Endothelial cell of coronary artery (primary cell): ENCODE measurements around the gene EIF4E3. TPM values are rescaled to one million over a fixed set of nuclear protein-coding genes. Genes with fewer than 3 reads are reported as not detected.

Experiments used
- total RNA-seq: library from RNA; depleted of rRNA; stranded (reverse); fragments of >200 nt; gene quantifications from 2 replicates; pipeline ENCODE4 v1.2.3, GENCODE V29; 2014

The EIF4E3 gene
- total RNA-seq: 1.0 and 1.3 TPM in 2 replicates

DNA sequence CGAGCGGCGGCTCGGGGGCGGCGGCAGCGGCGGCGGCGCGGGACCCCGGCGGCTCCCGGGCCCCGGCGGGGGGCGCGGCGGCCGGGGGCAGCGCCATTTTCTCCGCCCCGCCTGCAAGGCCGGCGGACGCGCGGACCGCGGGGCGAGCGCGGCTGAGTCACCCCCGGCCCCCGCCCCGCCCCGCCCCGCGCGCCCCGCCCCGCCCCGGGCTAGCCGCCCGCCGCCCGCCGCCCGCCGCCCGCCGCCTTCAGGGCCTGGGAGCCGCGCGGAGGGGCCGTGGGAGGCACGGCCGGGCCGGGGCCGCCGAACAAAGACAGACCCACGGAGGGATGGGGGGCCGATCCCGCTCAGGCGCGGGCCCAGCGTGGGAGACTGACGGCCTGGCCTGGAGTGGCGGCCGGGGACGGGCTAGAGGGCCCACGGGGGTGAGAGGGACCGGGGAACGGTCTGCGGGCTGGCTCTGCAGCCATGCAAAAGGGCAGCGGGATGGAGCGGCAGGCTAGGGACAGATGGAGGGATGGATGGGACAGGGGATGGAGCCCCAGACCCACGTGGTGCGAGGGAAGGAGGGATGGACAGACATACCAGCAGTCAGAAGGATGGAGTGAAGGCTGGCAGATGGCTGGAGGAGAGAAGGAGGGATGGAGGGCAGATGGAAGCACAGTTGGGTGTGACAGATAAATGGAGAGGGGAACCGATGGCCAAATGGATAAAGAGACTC lies at the start of gene EIF4E3:
Gene EIF4E3 (minus strand): TSS at position 132 of the 721 bp plus-strand sequence. CDS start 35 bp downstream, at position 97.

DNA sequence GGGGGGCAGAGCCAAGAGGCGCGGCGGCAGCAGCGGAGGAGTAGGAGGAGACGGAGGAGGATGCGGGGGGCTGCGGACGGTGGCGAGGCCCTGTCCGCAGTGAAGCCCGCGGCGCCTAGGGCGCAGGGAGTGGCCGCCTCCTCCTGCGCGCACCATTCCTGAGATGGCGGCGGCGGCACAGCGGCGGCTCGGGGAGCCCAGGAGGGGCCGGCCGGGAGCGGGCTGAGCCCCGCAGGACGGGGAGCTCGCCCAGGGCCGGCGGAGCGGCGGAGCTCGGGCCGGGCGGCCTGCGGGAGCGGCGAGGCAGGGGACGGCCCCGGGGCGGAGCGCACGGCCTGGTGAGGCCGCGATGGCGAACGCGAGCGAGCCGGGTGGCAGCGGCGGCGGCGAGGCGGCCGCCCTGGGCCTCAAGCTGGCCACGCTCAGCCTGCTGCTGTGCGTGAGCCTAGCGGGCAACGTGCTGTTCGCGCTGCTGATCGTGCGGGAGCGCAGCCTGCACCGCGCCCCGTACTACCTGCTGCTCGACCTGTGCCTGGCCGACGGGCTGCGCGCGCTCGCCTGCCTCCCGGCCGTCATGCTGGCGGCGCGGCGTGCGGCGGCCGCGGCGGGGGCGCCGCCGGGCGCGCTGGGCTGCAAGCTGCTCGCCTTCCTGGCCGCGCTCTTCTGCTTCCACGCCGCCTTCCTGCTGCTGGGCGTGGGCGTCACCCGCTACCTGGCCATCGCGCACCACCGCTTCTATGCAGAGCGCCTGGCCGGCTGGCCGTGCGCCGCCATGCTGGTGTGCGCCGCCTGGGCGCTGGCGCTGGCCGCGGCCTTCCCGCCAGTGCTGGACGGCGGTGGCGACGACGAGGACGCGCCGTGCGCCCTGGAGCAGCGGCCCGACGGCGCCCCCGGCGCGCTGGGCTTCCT lies 28.8 kb upstream of the EIF4E3 start, which contains the start of gene GPR27:
Gene GPR27 (plus strand): TSS at position 155 of the 909 bp plus-strand sequence. CDS start 195 bp downstream, at position 350.

Other genes starting within 250 kb of the EIF4E3 start
- gene FOXP1, start 141.7 kb downstream of the EIF4E3 start, total RNA-seq: 42.9 and 44.4 TPM in 2 replicates
- gene GPR27, start 28.5 kb upstream of the EIF4E3 start, total RNA-seq: not detected in 2 replicates
- not detected in 2 replicates for gene PROK2, start 59.7 kb upstream of the EIF4E3 start, total RNA-seq